Activated CD8-positive, alpha-beta memory T cell treated with anti-CD3 and anti-CD28 coated beads for 48 hours (primary cell): ENCODE results near the gene FKRP.
A peak's percentile ranks its signal among the peaks of the same experiment; 100 is the strongest.
"Not testable (repeated sequence)": the region's sequence is repeated elsewhere in the genome, so short reads cannot be mapped to it uniquely, and the experiment has no call there.

Experiments
- DNase-seq, 3 experiments: peaks; one replicate each; pipeline ENCODE4 v3.0.0-alpha.2; 2020; ENCODE audit warnings: low read depth in 2 of 3, low spot score in 2 of 3

The FKRP gene

GRCh38 chr19:46785054-46785979, 39.5 kb downstream of the FKRP start:
- no peak for DNase-seq

- no peak for DNase-seq
These were observed 40.1 kb downstream of the FKRP start for GRCh38 chr19:46785980-46786235.

GRCh38 chr19:46786236-46787039, 40.6 kb downstream of the FKRP start:
- peak; percentile 59 to 74 (median 73) for DNase-seq

GRCh38 chr19:46787040-46787330, 41.1 kb downstream of the FKRP start:
- no peak for DNase-seq

- no peak for DNase-seq
These were observed 41.7 kb downstream of the FKRP start for GRCh38 chr19:46787331-46788261.

GRCh38 chr19:46788262-46788967, 42.6 kb downstream of the FKRP start, which contains the start of gene SLC1A5:
TSS of gene SLC1A5 (minus strand) at chr19:46788594. CDS start at chr19:46787965, 629 bp downstream.
- DNase-seq, result peak; percentile 96 to 99 (median 99)

GRCh38 chr19:46788968-46789338, 43.1 kb downstream of the FKRP start:
- DNase-seq, result no peak

- DNase-seq, result no peak
These were observed 43.5 kb downstream of the FKRP start for GRCh38 chr19:46789371-46789770.

GRCh38 chr19:46791944-46792343, 46.1 kb downstream of the FKRP start:
- no peak for DNase-seq

- no peak for DNase-seq
These were observed 52.0 kb downstream of the FKRP start for GRCh38 chr19:46797881-46798280.

GRCh38 chr19:46798713-46799112, 52.9 kb downstream of the FKRP start:
- DNase-seq, result no peak

GRCh38 chr19:46802152-46802551, 56.3 kb downstream of the FKRP start:
- DNase-seq, result no peak

- no peak for DNase-seq
These were observed 57.7 kb downstream of the FKRP start for GRCh38 chr19:46803555-46803954.

- DNase-seq, result not testable (repeated sequence)
These were observed 58.6 kb downstream of the FKRP start for GRCh38 chr19:46804432-46804831.

- no peak for DNase-seq
These were observed 60.8 kb downstream of the FKRP start for GRCh38 chr19:46806656-46807055.
